Uterus (tissue), 4 donors: ENCODE measurements around the gene PDE3B. TPM values are rescaled to one million over a fixed set of nuclear protein-coding genes. Genes with fewer than 3 reads are reported as not detected.

Experiments
- DNase-seq, 2 donors: peaks; one replicate each; pipeline ENCODE4 v3.0.0-alpha.2; 2019 to 2020
- H3K27ac ChIP-seq, 2 donors: fragments of 200-600 bp; sonication (generic); 1 replicate in 1 of 2; 2 replicates in 1 of 2; pipeline ENCODE4 v1.5.1; 2016 to 2018
- H3K27me3 ChIP-seq, 2 donors: fragments of 200-600 bp; sonication (generic); one replicate each; pipeline ENCODE4 v1.5.1; 2018 to 2019; ENCODE audit warnings: control low read depth in 1 of 2
- H3K36me3 ChIP-seq, 2 donors: fragments of 200-600 bp; sonication (generic); one replicate each; pipeline ENCODE4 v1.5.1; 2019; ENCODE audit warnings: control low read depth in 1 of 2
- H3K4me1 ChIP-seq, 2 donors: fragments of 200-600 bp; sonication (generic); one replicate each; pipeline ENCODE4 v1.5.1; 2018 to 2019; ENCODE audit warnings: control low read depth in 1 of 2
- H3K4me3 ChIP-seq, 2 donors: fragments of 200-600 bp; sonication (generic); 1 replicate in 1 of 2; 2 replicates in 1 of 2; pipeline ENCODE4 v1.5.1; 2018 to 2019; ENCODE audit warnings: mild to moderate bottlenecking in 1 of 2
- H3K9me3 ChIP-seq, 2 donors: fragments of 200-600 bp; sonication (generic); one replicate each; pipeline ENCODE4 v1.5.1; 2019; ENCODE audit warnings: control low read depth in 1 of 2
- CTCF ChIP-seq, 4 experiments: fragments of 200-600 bp in 2 of 4; fragments of 450-650 bp in 2 of 4; sonication (generic) in 2 of 4; IDR thresholded peaks; one replicate each; pipeline ENCODE4 v1.5.1; 2016 to 2019; ENCODE audit warnings: antibody characterized with exemption in 4 of 4, mild to moderate bottlenecking in 2 of 4, moderate library complexity in 1 of 4
- POLR2A ChIP-seq, 2 donors: fragments of 450-650 bp; IDR thresholded peaks; one replicate each; pipeline ENCODE4 v1.6.1; 2016; ENCODE audit warnings: antibody characterized with exemption in 2 of 2, mild to moderate bottlenecking in 1 of 2, moderate library complexity in 1 of 2
- intact Hi-C: fragments of 100-400 bp; cut with DNase I; formaldehyde crosslinking; loops from one replicate; pipeline ENCODE4 v1.15.1; 2023; ENCODE audit warnings: low total_unique reads
- total RNA-seq, 4 donors: library from RNA; depleted of rRNA in 3 of 4; stranded (reverse); fragments of >200 nt in 3 of 4; gene quantifications; one replicate each; pipeline versions ENCODE4 v1.1.0 to v1.2.4, GENCODE V29; 2014 to 2023
- donor health status: DM: yes; HTN: yes; CAD: no.

PDE3B gene
- total RNA-seq, 4 donors from 2014 or later = 1.5 to 10.8 (median 3.9) TPM

DNA sequence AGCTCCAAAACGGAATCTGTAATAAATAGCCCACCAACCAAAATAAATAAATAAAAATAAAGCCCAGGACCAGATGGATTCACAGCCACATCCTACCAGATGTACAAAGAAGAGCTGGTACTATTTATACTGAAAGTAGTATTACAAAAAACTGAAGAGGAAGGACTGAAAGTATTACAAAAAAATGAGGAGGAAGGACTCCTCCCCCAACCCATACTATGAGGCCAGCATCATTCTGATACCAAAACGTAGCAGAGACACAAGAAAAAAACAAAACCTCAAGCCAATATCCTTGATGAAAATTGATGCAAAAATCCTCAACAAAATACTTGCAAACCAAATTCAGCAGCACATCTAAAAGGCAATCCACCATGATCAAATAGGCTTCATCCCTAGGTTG, 183.0 kb downstream of the PDE3B start:
- no peaks in the 10 kb centered on the region for H3K36me3 ChIP-seq
- no peaks in the 10 kb centered on the region for H3K27me3 ChIP-seq
- no peaks in the 10 kb centered on the region for H3K4me1 ChIP-seq
- no peaks in the 10 kb centered on the region for H3K9me3 ChIP-seq
- intact Hi-C loops = no loop called here
- DNase-seq = no peak
- no peak overlapping the region for H3K4me3 ChIP-seq
- no peak overlapping the region for H3K27ac ChIP-seq
- TF ChIP-seq CTCF (IDR thresholded peaks at IDR 0.05) = no peak
- no peak for TF ChIP-seq POLR2A (IDR thresholded peaks at IDR 0.05)

DNA sequence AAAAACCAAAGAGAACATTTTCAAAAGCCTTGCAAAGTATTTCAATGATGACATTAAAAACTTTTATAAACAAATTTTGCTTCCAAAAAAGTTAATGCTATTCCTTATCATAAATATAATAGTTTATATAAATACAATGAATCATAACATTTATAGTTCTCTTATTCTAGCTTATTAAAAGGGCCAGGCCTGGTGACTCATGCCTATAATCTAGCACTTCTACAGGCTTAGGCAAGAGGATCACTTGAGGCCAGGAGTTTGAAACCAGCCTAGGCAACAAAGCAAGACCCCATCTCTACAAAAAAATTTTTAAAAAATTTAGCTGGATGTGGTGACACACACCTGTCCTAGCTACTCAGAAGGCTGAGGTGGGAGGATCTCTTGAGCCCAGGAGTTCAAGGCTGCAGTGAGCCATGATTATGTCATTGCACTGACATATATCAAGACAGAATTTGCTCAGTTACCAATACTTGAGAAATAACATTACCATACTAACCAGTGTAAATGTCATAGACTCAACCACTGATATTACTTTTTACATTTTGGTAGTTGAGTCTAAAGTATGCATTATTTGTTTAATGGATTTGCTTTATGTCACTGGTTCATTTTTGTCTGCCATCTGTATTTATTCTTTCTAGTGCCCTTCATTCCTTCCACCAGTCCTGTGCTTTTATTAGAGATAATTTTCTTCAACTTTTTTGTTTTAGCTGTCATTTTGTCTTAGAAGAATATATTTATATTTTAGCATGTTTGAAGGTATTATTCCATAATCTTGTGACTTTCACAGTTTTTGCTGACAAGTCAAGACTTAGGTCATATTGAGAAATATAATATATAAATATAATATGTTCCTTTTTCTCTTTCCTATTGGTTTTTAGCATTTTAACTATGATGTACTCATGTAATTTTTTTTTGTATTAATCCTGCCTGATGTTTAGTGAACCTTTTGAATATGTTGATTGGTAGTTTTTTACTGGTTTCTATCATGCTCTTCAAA, 192.2 kb downstream of the PDE3B start:
- TF ChIP-seq CTCF (IDR thresholded peaks at IDR 0.05) (no peak), POLR2A (IDR thresholded peaks at IDR 0.05) (no peak)
- Histone ChIP-seq H3K36me3 (no peaks in the 10 kb centered on the region), H3K27ac (no peak overlapping the region), H3K9me3 (no peaks in the 10 kb centered on the region), H3K4me3 (no peak overlapping the region), H3K27me3 (no peaks in the 10 kb centered on the region), H3K4me1 (no peaks in the 10 kb centered on the region)
- intact Hi-C loops = no loop called here
- no peak for DNase-seq

DNA sequence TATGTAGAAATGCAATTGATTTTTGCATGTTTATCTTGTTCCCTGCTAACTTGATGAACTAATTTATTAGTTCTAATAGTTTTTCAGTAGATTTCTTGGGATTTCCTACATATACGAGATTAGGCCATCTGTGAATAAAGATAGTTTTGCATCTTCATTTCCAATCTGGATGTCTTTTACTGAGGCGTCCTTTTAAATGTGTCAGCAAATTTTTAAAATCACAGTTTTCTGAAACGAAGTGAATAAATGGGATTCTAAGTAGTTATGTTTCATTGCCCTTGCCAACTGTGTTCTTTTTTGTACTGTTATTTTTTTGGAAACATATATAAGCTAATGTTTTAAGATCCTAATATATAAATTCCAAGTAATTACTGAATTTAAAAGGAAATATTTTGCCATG, 198.4 kb downstream of the PDE3B start:
- Histone ChIP-seq H3K4me1 (no peaks in the 10 kb centered on the region), H3K4me3 (no peak overlapping the region), H3K27ac (no peak overlapping the region), H3K27me3 (no peaks in the 10 kb centered on the region), H3K9me3 (no peaks in the 10 kb centered on the region), H3K36me3 (no peaks in the 10 kb centered on the region)
- DNase-seq = no peak
- TF ChIP-seq POLR2A (IDR thresholded peaks at IDR 0.05) (no peak), CTCF (IDR thresholded peaks at IDR 0.05) (no peak)
- intact Hi-C loops = no loop called here

DNA sequence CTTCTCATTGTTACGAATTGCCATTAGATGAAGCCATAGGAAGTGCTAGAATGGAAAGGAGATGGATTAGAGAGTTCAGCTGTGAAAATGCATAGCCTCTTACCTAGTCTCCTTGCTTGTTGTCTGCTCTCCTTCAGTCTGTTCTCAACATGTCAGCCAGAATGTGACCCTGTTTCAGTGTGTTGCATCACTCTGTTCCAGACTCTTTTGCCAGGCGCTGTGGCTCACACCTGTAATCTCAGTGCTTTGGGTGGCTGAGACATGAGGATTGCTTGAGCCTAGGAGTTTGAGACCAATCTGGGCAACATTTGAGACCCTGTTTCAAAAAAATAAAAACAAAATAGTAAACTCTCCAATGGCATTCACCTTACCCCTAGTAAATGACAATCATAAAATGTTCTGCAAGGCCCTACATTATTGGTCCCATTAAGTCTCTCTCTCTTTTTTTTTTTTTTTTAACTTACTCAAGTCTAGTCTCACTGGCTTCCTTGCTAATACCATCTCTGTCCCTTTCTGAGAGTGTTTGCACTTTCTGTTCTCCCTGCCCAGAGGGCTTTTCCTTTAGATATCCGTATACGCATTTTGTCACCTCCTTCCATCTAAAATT, 209.1 kb downstream of the PDE3B start:
- no peak overlapping the region for H3K27ac ChIP-seq
- no peaks in the 10 kb centered on the region for H3K36me3 ChIP-seq
- intact Hi-C loops = no loop called here
- H3K27me3 ChIP-seq = no peaks in the 10 kb centered on the region
- DNase-seq = no peak
- H3K9me3 ChIP-seq = no peaks in the 10 kb centered on the region
- H3K4me1 ChIP-seq = no peaks in the 10 kb centered on the region
- TF ChIP-seq POLR2A (IDR thresholded peaks at IDR 0.05) (no peak), CTCF (IDR thresholded peaks at IDR 0.05) (no peak)
- H3K4me3 ChIP-seq = no peak overlapping the region

DNA sequence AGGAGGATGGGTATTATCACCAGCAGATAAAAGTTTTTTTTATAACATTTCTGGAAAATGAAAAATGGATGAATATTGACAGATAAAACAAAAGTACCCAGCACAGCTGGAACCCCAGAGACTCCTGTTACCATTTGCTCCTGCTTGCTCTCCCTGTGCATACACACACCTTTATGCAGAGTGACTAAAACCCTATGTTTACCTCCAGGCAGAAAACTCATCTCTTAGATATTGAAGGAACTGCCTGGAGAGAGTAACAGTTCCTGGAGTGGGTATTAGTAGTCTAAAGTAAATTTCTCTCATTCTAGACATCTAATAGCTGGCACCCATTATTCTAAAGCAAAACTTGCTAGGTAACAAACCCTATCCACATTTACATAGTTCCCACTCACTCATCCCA, 210.5 kb downstream of the PDE3B start:
- intact Hi-C loops = no loop called here
- no peaks in the 10 kb centered on the region for H3K36me3 ChIP-seq
- H3K4me3 ChIP-seq = no peak overlapping the region

More for the DNA sequence above, 210.5 kb downstream of the PDE3B start:
- no peak for DNase-seq
- Histone ChIP-seq H3K4me1 (no peaks in the 10 kb centered on the region), H3K9me3 (no peaks in the 10 kb centered on the region), H3K27ac (no peak overlapping the region), H3K27me3 (no peaks in the 10 kb centered on the region)
- TF ChIP-seq POLR2A (IDR thresholded peaks at IDR 0.05) = no peak
- TF ChIP-seq CTCF (IDR thresholded peaks at IDR 0.05) = no peak
